IPS-15b (cell line): Measurements from ENCODE around the gene TMPRSS5.

Source experiments
- H3K27me3 ChIP-seq: one replicate; pipeline ENCODE4 v1.6.1; 2013; ENCODE audit warnings: low read length; ENCODE audit not compliant: control insufficient read depth, insufficient read depth
- H3K36me3 ChIP-seq: one replicate; pipeline ENCODE4 v1.6.1; 2013; ENCODE audit warnings: low read length; ENCODE audit not compliant: control insufficient read depth, insufficient read depth
- H3K4me1 ChIP-seq: one replicate; pipeline ENCODE4 v1.6.1; 2013; ENCODE audit warnings: mild to moderate bottlenecking, low read length; ENCODE audit not compliant: control insufficient read depth, insufficient read depth
- H3K4me3 ChIP-seq: one replicate; pipeline ENCODE4 v1.5.1; 2013; ENCODE audit warnings: low read depth, low read length
- H3K9ac ChIP-seq: one replicate; pipeline ENCODE4 v1.6.1; 2013; ENCODE audit warnings: low read depth, mild to moderate bottlenecking, low read length
- H3K9me3 ChIP-seq: one replicate; pipeline ENCODE4 v1.6.1; 2013; ENCODE audit warnings: mild to moderate bottlenecking, low read length; ENCODE audit not compliant: control insufficient read depth, insufficient read depth

TMPRSS5 gene

DNA sequence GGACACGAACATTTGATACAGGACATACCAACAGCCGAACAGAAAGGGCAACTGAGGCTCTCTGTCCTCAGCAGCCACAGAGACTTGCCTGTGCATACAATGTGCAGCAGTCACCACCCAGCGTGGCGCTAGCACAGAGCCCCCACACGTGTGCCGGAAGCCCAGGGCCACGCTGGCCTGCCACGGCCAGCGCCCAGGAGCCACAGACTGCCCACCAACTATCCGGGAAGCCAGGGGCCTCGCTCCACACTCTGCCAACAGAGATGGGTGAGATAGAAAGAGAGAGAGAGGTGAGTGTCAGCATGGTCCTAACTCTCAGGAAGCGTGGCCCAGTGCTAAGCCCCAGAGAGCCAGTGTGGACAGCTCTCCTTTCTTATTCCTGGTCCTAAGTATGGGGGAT lies 11.7 kb downstream of the TMPRSS5 start:
- H3K9me3 ChIP-seq = no peaks in the 10 kb centered on the region
- no peak overlapping the region for H3K4me3 ChIP-seq
- H3K9ac ChIP-seq = no peak overlapping the region
- H3K4me1 ChIP-seq = peaks cover 2% of the 10 kb centered on the region
- no peaks in the 10 kb centered on the region for H3K36me3 ChIP-seq
- no peaks in the 10 kb centered on the region for H3K27me3 ChIP-seq

DNA sequence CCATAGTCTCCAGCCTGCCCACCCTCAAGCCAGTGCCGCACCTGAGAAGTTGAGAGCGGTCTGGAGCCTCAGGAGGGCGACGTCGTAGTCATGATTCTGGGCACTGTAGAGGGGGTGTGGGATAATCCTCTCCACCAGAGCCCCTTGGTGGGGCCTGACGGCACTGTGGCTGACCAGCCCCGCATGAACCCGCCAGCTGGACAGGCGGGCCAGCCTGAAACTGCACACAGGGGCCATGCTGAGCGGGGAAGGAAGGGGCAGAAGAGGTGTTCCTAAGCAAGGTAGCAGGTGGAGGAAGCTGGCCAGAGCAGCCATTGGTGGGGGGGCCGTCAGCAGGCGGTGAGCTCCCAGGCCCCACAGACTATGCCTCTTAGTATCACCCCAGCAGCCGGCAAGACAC lies 13.1 kb downstream of the TMPRSS5 start:
- Histone ChIP-seq H3K27me3 (no peaks in the 10 kb centered on the region), H3K9me3 (no peaks in the 10 kb centered on the region), H3K36me3 (no peaks in the 10 kb centered on the region), H3K4me3 (no peak overlapping the region), H3K4me1 (peaks cover 2% of the 10 kb centered on the region), H3K9ac (no peak overlapping the region)

DNA sequence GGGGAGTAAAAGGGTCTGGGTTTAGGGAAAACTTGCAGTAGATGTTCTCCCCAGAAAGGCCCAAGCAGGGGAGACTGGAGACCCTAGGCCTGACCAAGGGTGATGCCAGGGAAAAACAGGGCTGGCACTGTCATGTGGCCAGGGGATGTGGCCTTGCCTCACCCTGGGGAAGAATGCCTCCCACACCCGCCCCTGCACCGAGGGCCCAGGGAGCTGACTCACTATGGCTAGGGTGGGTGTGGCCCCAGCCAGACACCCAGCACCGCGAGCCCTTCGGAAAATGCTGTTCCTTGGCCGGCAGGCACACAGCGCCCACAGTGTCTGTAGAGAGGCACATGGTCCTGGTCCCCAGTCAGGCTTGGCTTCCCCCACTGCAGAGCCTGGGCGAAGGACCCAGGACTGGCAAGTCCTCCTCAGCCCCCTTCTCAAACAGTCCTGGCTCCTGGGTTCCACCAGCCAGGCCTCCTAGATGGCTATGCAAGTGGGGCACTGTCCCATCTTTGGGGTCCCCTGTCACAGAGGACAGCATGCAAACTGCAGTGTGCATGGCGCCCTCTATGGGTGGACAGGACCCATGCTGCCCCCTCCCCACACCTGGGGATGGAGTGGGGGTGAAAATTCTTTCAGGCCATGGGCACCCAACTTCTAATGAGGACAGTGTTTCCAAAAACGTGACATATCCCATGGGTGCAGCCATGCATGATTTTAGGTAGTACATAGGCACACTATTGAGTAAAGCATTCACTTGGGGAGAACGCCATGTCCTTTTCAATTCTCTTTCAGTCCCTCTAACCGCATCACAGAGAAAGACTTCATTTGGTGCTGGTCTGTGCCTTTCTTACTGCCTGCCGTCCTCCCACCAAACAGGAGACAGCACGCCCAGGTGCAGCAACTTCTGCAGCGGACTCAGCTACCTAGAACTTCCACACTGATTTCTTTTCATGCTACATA lies 15.2 kb downstream of the TMPRSS5 start:
- no peaks in the 10 kb centered on the region for H3K9me3 ChIP-seq
- no peak overlapping the region for H3K9ac ChIP-seq
- H3K36me3 ChIP-seq = no peaks in the 10 kb centered on the region
- no peaks in the 10 kb centered on the region for H3K27me3 ChIP-seq
- H3K4me3 ChIP-seq = no peak overlapping the region
- H3K4me1 ChIP-seq = peaks cover 2% of the 10 kb centered on the region

DNA sequence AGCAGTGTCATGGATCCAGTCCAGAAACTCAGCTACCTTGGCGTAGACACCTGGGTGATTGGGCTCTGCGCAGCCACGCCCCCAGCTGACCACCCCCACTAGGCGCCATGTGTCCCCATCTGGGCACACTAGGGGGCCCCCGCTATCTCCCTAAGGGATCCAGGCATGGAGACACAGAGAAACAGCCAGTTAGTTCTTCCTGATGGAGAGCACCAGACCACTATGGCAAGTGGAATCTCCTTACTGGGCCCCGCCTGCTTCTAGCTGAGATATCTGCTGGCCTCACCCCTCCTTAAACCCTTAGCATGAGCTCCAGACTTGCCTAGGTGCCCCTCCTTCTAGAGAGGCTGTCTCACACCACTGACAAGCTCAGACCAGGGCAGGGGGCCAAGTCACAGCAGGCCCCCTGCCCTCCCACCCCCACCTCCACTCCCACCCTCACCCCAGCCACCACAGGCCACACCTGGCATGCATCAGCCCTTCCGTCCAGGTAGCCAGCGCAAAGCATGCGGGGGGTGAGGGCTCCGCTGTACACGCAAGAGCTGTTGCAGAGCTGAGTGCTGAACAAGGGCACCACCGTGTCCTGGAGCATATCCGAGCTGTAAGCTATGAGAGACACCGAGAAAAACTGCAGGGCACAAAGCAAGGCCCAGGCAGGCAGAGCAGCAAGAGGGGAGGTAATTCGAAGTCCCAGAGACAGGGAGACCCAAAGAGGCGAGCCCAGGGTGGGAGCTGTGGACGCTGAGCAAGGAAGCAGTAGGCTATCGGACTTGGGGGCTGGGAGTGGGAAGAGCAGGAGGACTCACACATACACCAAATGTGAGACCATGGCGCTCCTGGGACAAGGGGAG lies 16.1 kb downstream of the TMPRSS5 start:
- H3K36me3 ChIP-seq = no peaks in the 10 kb centered on the region
- H3K9ac ChIP-seq = no peak overlapping the region
- no peaks in the 10 kb centered on the region for H3K9me3 ChIP-seq
- no peaks in the 10 kb centered on the region for H3K27me3 ChIP-seq
- peaks cover 2% of the 10 kb centered on the region for H3K4me1 ChIP-seq
- H3K4me3 ChIP-seq = no peak overlapping the region

DNA sequence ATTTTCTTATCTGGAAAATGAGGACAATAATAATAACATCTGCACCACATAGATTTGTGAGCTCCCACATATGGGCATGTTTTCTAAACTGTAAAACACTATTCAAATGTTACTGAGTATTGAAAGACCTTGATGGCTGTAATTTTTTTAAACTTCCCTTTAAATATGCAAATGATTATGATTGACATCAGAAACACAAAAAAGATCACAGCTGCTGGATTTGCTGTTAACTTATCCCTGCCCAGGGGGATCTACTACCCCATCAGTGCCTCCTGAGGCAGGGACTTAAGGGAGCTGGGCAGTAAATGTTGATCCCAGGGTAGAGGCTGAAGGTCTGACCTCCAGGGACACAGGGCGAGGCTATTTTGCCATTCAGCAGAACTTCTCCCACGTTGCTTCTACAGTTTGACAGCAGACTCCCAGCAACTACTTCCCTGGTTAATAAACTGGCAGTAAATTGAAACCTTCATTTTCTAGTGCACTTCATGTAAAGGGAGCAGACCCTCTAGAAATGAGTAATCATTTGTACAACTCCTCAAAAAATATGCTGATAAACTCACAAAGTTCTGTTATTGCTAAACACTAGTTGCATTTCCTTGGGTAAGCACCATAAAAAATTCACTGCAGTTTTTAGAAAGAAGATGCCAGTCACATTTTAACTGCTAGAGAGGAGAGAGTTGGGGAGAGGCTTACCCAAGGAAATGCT lies 20.3 kb downstream of the TMPRSS5 start:
- no peaks in the 10 kb centered on the region for H3K36me3 ChIP-seq
- H3K4me1 ChIP-seq = peaks cover 1% of the 10 kb centered on the region
- H3K4me3 ChIP-seq = no peak overlapping the region
- H3K9ac ChIP-seq = no peak overlapping the region
- H3K9me3 ChIP-seq = no peaks in the 10 kb centered on the region
- H3K27me3 ChIP-seq = no peaks in the 10 kb centered on the region

DNA sequence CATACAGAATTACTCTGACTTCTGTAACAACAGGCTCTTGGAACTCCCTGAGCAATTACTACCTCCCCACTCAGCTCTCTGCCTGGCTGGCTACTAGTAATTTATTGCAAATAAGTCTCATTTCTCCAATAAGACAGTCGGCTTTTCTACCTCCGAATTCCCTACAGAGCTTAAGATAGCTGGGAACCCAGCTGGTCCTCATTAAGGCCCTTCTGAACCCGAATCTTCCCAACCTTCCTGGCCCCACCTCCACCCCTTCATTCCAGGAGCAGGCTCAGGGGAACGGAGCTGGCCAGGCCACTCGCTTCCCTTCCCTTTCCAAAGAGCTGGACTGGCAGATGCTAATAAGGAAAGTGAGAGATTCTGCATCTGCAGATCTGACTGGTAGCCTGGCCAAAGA lies 21.6 kb downstream of the TMPRSS5 start:
- H3K9me3 ChIP-seq = no peaks in the 10 kb centered on the region
- no peaks in the 10 kb centered on the region for H3K4me1 ChIP-seq
- no peaks in the 10 kb centered on the region for H3K36me3 ChIP-seq
- no peak overlapping the region for H3K9ac ChIP-seq
- H3K4me3 ChIP-seq = no peak overlapping the region
- H3K27me3 ChIP-seq = no peaks in the 10 kb centered on the region

DNA sequence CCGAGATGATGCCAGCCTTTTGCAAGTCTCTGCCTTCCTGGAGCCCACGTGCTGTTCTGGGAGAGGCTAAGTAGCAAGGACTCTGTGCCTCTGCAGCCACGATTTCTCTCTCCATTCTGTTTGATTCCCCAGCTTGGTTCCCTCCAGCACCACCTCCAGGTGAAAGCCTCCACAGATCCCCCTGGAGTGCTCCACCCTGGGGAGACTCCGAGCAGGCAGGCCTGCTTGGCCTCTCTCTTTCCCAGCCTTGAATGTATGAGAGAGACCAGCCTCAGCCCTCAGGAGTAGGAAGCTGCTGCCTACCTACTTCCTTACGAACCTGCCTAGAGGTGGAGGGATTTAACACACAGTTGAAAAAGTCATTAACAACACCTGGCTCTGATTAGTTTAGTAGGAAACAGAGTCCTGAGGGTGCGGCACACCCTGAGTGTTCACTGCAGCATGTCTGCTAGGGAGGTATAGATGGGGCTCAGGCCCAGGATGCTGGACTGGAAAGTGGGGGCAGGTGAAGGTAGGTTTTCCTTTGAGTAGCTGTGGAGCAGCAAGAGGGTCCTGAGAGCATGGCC lies 22.5 kb downstream of the TMPRSS5 start:
- Histone ChIP-seq H3K4me1 (no peaks in the 10 kb centered on the region), H3K4me3 (no peak overlapping the region), H3K27me3 (no peaks in the 10 kb centered on the region), H3K9ac (no peak overlapping the region), H3K9me3 (no peaks in the 10 kb centered on the region), H3K36me3 (no peaks in the 10 kb centered on the region)

DNA sequence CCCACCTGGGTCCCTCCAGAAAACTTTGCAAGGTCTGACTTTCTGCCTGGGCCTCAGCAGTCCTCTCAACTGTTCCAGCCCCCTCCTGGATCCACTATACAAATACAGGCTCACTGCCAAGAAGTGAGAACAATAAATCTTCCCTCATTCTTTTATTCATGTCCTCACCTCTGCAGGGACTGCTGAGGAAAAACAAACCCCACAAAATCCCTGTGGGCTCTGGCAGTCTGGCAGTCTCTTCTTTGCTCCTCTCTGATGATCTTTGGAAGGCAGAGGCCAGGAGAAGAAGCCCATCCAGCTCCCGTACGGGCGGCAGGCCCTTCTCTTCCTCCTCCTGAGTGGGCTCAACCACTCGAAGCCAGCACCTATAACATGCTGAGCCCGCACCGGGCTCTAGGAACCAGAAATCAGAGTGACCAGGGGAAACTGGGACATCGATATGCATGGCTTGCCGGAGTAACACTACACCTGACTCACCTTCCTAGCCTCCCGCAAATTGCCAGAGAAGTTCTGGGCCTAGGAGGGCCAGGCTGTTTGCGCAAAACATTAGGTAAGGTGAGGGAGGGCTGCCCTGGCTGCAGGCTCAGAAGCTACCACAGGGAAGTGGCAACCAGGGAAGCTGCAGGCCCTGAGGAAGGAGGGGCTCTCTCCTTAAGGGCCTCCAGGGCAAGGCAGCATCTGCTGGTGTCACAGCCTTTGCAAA lies 24.2 kb downstream of the TMPRSS5 start:
- Histone ChIP-seq H3K9ac (no peak overlapping the region), H3K36me3 (no peaks in the 10 kb centered on the region), H3K4me1 (no peaks in the 10 kb centered on the region), H3K4me3 (no peak overlapping the region), H3K27me3 (no peaks in the 10 kb centered on the region), H3K9me3 (no peaks in the 10 kb centered on the region)

DNA sequence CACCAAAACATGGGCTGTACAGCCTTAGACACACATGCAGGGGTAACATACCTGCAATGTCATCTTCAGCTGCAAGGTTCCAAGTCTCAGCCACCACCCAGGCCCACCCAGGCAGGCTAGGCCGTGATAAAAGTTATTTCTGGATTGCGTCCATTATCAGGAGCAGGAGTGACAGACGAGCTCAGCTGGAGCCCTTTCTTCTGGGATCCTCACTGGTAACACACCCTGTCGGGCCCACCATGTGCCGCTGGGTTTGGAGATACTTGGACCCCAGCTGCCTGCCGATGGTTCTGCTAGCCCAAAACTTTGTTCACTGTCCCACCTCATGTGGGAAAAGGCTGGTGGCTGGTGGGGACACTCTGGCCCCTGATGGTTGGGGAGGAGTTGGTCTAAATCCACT lies 24.8 kb downstream of the TMPRSS5 start:
- no peak overlapping the region for H3K9ac ChIP-seq
- no peaks in the 10 kb centered on the region for H3K36me3 ChIP-seq
- no peak overlapping the region for H3K4me3 ChIP-seq
- H3K4me1 ChIP-seq = no peaks in the 10 kb centered on the region
- H3K27me3 ChIP-seq = no peaks in the 10 kb centered on the region
- no peaks in the 10 kb centered on the region for H3K9me3 ChIP-seq

DNA sequence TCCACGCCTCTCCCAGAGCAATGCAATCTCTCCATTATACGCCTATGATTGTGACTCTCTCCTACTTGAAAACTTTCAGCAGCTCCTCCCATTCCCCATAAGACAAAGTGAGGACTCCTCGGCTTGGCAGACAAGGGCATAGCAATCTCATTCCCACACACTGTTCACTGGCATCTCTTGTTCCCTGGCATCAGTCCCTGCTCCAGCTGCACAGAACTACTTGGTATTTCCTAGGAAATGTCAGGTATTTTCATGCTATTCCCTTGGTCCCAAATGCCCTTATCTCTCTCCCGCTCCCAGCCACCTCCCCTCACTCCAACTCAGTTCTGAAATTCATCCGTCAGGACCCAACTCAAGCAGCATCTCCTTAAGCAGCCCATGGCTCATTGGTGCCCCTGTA lies 28.4 kb downstream of the TMPRSS5 start:
- no peak overlapping the region for H3K9ac ChIP-seq
- H3K9me3 ChIP-seq = no peaks in the 10 kb centered on the region
- no peaks in the 10 kb centered on the region for H3K27me3 ChIP-seq
- no peaks in the 10 kb centered on the region for H3K36me3 ChIP-seq
- H3K4me1 ChIP-seq = no peaks in the 10 kb centered on the region
- no peak overlapping the region for H3K4me3 ChIP-seq

DNA sequence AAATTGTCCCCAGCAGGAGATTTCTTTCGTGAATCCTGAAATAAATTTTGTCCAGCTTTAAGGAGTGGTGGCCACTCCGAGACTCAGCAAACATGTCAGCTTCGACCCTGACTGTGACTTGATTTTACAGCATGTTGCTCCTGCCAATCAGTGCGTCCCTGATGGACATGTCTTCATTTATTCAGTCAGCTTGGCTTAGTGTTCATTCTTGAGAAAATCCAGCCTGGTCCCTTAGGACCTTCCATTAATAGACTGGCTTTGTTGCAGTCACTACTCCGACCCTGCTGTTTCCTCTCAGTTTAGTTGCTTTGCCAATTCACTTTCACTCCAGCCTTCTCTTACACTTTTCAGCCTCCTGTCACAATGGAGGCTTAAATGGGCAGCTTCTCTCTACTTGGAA lies 30.5 kb downstream of the TMPRSS5 start:
- Histone ChIP-seq H3K9ac (no peak overlapping the region), H3K4me1 (no peaks in the 10 kb centered on the region), H3K4me3 (no peak overlapping the region), H3K36me3 (no peaks in the 10 kb centered on the region), H3K27me3 (no peaks in the 10 kb centered on the region), H3K9me3 (no peaks in the 10 kb centered on the region)
